T-helper 17 cell (primary cell): ENCODE results near the gene TSC2. TPM values are rescaled to one million over a fixed set of nuclear protein-coding genes. Genes with fewer than 3 reads are reported as not detected.
A peak's percentile ranks its signal among the peaks of the same experiment; 100 is the strongest.

Experiments
- ATAC-seq: fragments of 150-1000 bp; cut with Tn5 transposase; 2 replicates; pipeline ENCODE4 v1.10.0; 2021; ENCODE audit warnings: mild to moderate bottlenecking, moderate library complexity
- DNase-seq, 3 donors: peaks; one replicate each; pipeline versions ENCODE4 v3.0.0 to v3.0.0-alpha.2; 2020 to 2021
- H3K9me3 ChIP-seq: one replicate; pipeline ENCODE4 v1.7.0; 2013; ENCODE audit warnings: low read length, mild to moderate bottlenecking; ENCODE audit not compliant: control insufficient read depth, poor library complexity, severe bottlenecking
- H3K27ac Mint-ChIP-seq: one replicate; pipeline ENCODE4 v1.8.0; 2022; ENCODE audit warnings: mild to moderate bottlenecking, moderate library complexity, mixed read lengths
- H3K27me3 Mint-ChIP-seq: one replicate; pipeline ENCODE4 v1.8.0; 2022; ENCODE audit warnings: mixed read lengths
- H3K36me3 Mint-ChIP-seq: one replicate; pipeline ENCODE4 v1.8.0; 2022; ENCODE audit warnings: low read depth, mixed read lengths
- H3K4me1 Mint-ChIP-seq: one replicate; pipeline ENCODE4 v1.8.0; 2022; ENCODE audit warnings: mild to moderate bottlenecking, mixed read lengths
- H3K4me3 Mint-ChIP-seq: one replicate; pipeline ENCODE4 v1.8.0; 2022; ENCODE audit warnings: mild to moderate bottlenecking, moderate library complexity, mixed read lengths
- total RNA-seq, 4 donors: library from RNA in 2 of 4; stranded (reverse) in 2 of 4; gene quantifications; one replicate each; pipeline ENCODE4 v1.2.3 and lab custom pipeline; 2022 to 2026

Gene TSC2
- total RNA-seq, 2 donors from 2014 or later = 123 TPM

DNA sequence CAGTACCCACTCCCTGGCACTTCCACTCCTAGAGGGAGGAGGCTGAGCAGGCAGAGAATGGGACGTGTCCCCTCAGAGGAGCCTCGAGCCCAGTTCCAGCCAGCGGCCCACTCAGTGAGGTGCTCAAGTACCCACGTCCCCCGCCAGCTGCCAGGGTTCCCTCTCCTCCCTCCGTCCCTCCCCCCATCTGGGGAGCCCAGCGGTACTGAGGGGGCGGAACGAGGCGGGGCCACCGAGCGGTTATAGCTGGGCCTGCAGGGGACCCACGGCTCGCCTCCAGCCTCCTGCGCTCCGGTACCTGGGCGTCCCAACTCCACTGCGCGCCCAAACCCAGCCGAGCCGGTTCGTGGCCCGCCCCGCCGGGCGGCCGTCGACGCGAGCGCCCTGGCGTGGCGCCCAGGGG is 28.3 kb upstream of the TSC2 start, which contains the start of gene NPW:
NPW (plus strand) TSS at position 268 of the 403 bp plus-strand sequence.
- peaks cover 21% of the 10 kb centered on the region for H3K27me3 Mint-ChIP-seq
- H3K4me1 Mint-ChIP-seq = peaks cover 7% of the 10 kb centered on the region
- DNase-seq (no peak), ATAC-seq (no peak)
- peaks cover 2% of the 10 kb centered on the region for H3K36me3 Mint-ChIP-seq
- H3K4me3 Mint-ChIP-seq = peak within 1 kb of the TSS; percentile 39
- no peaks in the 10 kb centered on the region for H3K9me3 ChIP-seq
- H3K27ac Mint-ChIP-seq = no peak within 1 kb of the TSS

DNA sequence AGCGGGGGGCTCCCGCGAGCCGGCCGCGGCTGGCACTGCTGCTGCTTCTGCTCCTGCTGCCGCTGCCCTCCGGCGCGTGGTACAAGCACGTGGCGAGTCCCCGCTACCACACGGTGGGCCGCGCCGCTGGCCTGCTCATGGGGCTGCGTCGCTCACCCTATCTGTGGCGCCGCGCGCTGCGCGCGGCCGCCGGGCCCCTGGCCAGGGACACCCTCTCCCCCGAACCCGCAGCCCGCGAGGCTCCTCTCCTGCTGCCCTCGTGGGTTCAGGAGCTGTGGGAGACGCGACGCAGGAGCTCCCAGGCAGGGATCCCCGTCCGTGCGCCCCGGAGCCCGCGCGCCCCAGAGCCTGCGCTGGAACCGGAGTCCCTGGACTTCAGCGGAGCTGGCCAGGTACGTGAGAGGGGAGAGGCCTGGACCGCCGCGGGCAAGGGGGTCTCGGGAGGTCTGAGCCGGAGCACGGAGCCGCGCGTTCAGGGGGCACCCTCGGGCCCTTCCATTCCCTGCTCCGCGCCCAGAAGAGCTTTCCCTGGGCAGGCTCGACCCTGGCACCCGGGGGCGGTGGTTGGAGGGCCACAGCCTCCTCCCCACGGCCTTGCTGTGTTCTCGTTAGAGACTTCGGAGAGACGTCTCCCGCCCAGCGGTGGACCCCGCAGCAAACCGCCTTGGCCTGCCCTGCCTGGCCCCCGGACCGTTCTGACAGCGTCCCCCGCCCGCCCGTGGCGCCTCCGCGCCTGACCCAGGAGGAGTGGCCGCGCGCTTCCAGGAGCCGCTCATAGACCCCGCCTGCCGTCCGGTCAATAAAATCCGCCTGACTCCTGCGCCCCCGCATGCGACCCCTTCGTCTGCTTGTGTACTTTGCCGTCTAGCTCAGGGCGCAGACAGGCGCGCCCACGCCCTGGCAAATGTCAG is 27.6 kb upstream of the TSC2 start:
- H3K4me3 Mint-ChIP-seq = peak overlapping the region; percentile 39
- H3K4me1 Mint-ChIP-seq = peaks cover 7% of the 10 kb centered on the region

GRCh38 chr16:2022723-2023091 is 25.1 kb upstream of the TSC2 start:
- ATAC-seq (peak; percentile 20), DNase-seq (peak in 1 of 3 donors; percentile 17)
- Mint-ChIP-seq H3K4me3 (peak overlapping the region; percentile 82), H3K27me3 (peaks cover 21% of the 10 kb centered on the region), H3K4me1 (peaks cover 10% of the 10 kb centered on the region), H3K36me3 (peaks cover 2% of the 10 kb centered on the region), H3K27ac (peak overlapping the region; percentile 43)
- no peaks in the 10 kb centered on the region for H3K9me3 ChIP-seq

More for the DNA sequence above, 27.6 kb upstream of the TSC2 start:
- no peaks in the 10 kb centered on the region for H3K9me3 ChIP-seq
- no peak for DNase-seq
- ATAC-seq = no peak
- Mint-ChIP-seq H3K36me3 (peaks cover 2% of the 10 kb centered on the region), H3K27ac (no peak overlapping the region), H3K27me3 (peaks cover 21% of the 10 kb centered on the region)

GRCh38 chr16:2023092-2024031 is 24.4 kb upstream of the TSC2 start:
- peak overlapping the region; percentile 43 for H3K27ac Mint-ChIP-seq
- DNase-seq (peak; percentile 96 to 97 (median 97)), ATAC-seq (peak; percentile 93)
- peaks cover 10% of the 10 kb centered on the region for H3K4me1 Mint-ChIP-seq
- H3K9me3 ChIP-seq = no peaks in the 10 kb centered on the region
- H3K4me3 Mint-ChIP-seq = peak overlapping the region; percentile 82
- H3K27me3 Mint-ChIP-seq = peaks cover 21% of the 10 kb centered on the region
- H3K36me3 Mint-ChIP-seq = peaks cover 2% of the 10 kb centered on the region

DNA sequence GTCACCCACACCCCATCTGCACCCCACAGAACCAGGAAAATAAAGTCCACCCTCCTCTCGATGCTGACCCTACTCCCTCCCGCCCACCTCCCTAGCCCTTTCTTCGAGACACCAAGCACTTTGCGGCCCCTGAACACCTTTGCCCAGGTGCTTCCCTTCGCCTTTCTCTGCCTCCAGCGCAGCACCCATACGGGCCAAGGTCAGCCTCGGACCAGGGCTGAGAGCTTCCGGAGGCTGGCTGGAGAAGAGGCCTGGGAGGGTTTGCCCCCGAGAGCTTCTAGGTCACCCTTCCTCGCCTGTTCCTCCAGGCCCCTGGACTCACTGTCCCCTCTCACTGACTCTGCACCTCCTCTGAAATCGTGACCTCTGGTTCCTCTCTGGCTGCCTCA is 23.8 kb upstream of the TSC2 start:
- Mint-ChIP-seq H3K36me3 (peaks cover 2% of the 10 kb centered on the region), H3K4me1 (peaks cover 10% of the 10 kb centered on the region), H3K27ac (no peak overlapping the region), H3K4me3 (peak overlapping the region; percentile 47), H3K27me3 (peaks cover 16% of the 10 kb centered on the region)
- no peaks in the 10 kb centered on the region for H3K9me3 ChIP-seq
- ATAC-seq (no peak), DNase-seq (no peak)

- Mint-ChIP-seq H3K4me1 (peaks cover 10% of the 10 kb centered on the region), H3K4me3 (peak overlapping the region; percentile 73), H3K36me3 (no peaks in the 10 kb centered on the region), H3K27ac (no peak overlapping the region), H3K27me3 (peaks cover 16% of the 10 kb centered on the region)
- H3K9me3 ChIP-seq = no peaks in the 10 kb centered on the region
- no peak for DNase-seq
- ATAC-seq = no peak
Observed at GRCh38 chr16:2025251-2025650, 22.5 kb upstream of the TSC2 start.

- Mint-ChIP-seq H3K4me3 (peak overlapping the region; percentile 73), H3K36me3 (no peaks in the 10 kb centered on the region), H3K27me3 (peaks cover 9% of the 10 kb centered on the region), H3K4me1 (peaks cover 10% of the 10 kb centered on the region), H3K27ac (no peak overlapping the region)
- H3K9me3 ChIP-seq = no peaks in the 10 kb centered on the region
- DNase-seq = no peak
- ATAC-seq = no peak
Observed at GRCh38 chr16:2025878-2026460, 21.8 kb upstream of the TSC2 start.

DNA sequence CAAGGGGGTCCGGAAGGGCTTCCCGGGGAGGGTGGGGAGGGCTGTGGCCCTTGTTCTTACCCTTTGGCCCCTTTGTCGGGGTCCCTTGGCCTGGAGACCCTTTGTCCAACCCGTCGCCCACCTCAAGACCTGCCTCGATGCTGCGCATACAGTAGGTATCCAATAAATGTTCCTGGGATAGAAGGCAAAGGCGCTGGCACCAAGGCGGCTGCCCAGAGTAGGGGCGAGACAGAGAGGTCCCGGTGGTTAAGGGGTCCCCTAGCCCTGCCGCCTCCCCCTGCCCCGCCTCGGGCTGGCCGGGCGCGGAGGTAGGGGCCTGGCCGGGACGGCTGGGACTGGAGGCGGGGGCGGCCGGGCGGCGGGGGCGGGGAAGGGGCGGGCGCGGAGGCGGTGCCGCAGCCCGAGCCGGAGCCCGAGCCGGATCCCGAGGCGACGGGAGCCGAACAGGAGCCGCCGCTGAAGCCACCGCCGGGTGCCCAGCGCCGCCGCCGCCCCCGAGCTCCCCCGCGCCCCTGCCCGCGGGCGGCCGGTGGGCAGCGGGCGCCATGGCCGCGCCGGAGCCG is 21.2 kb upstream of the TSC2 start, which contains the start of gene NHERF2:
NHERF2 (plus strand) TSS at position 442 of the 563 bp plus-strand sequence; CDS start at position 546, 104 bp downstream.
- peaks cover 9% of the 10 kb centered on the region for H3K27me3 Mint-ChIP-seq
- H3K9me3 ChIP-seq = no peaks in the 10 kb centered on the region
- no peak within 1 kb of the TSS for H3K27ac Mint-ChIP-seq
- peak in 2 of 3 donors; percentile 35 to 43 for DNase-seq
- ATAC-seq = peak; percentile 33
- H3K4me1 Mint-ChIP-seq = peaks cover 10% of the 10 kb centered on the region
- H3K4me3 Mint-ChIP-seq = peak within 1 kb of the TSS; percentile 73
- H3K36me3 Mint-ChIP-seq = no peaks in the 10 kb centered on the region

- no peaks in the 10 kb centered on the region for H3K36me3 Mint-ChIP-seq
- peaks cover 12% of the 10 kb centered on the region for H3K4me1 Mint-ChIP-seq
- no peak overlapping the region for H3K27ac Mint-ChIP-seq
- peaks cover 7% of the 10 kb centered on the region for H3K27me3 Mint-ChIP-seq
- H3K4me3 Mint-ChIP-seq = peak overlapping the region; percentile 69
- no peaks in the 10 kb centered on the region for H3K9me3 ChIP-seq
- DNase-seq = no peak
- peak; percentile 23 for ATAC-seq
Observed at GRCh38 chr16:2027024-2028010, 20.5 kb upstream of the TSC2 start.

DNA sequence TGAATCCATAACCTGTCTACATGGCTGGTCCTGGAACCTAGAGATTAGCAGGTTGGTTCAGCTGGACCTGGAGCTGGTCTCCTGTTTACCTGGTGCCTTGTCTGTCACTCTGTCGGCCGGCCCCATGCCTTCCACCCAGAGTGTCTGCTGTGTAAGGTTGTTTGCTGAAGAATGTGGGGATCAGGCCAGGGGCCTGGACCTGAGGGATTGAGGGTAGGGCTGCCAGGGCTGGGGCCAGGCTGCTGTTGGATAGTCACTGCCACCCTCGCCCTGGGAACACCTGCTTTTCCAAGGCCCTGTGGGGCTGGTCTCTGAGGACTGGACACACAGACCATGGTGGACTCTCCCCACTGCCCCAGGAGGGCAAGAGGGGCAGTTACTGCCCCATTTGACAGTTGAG is 19.6 kb upstream of the TSC2 start:
- no peak for DNase-seq
- no peak for ATAC-seq
- peaks cover 9% of the 10 kb centered on the region for H3K4me1 Mint-ChIP-seq
- H3K9me3 ChIP-seq = no peaks in the 10 kb centered on the region
- H3K27ac Mint-ChIP-seq = no peak overlapping the region
- no peaks in the 10 kb centered on the region for H3K27me3 Mint-ChIP-seq
- H3K4me3 Mint-ChIP-seq = peak overlapping the region; percentile 69
- no peaks in the 10 kb centered on the region for H3K36me3 Mint-ChIP-seq

DNA sequence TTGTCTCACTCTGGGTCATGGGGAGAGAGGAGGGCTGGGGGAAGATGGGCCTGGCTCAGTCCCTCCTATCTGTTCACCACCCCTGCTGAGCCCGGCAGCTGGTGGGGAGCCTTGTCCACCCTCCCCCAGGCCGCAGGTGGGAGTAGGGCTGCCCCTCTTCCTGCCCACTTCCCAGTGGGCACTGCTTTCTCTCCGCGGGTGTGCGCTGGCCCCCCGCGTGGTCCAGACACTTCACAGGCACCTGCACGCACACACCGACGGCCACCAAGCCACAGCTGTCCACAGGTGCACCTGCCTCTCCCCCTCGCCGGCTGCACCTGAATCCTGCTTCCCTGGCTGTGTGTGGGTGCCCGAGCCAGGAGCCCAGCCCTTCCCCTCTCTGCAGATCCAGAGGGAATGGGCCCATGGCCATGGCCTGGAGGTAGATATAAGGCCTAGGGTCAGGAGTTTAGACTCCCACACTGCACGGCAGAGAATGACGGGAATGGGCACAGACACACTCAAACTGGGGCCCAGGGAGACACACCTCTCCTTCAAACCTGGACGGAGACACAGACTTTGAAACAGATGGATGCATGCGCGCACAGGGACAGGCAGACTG is 19.1 kb upstream of the TSC2 start:
- ATAC-seq (no peak), DNase-seq (no peak)
- Mint-ChIP-seq H3K27me3 (no peaks in the 10 kb centered on the region), H3K4me3 (peak overlapping the region; percentile 69), H3K27ac (no peak overlapping the region), H3K4me1 (peaks cover 7% of the 10 kb centered on the region), H3K36me3 (no peaks in the 10 kb centered on the region)
- H3K9me3 ChIP-seq = no peaks in the 10 kb centered on the region
